ENCODE measurements around the gene NAV2.

- TF ChIP-seq CTCF (optimal IDR thresholded peaks at IDR 0.05 in 1 of 3, IDR thresholded peaks at IDR 0.05 in 1 of 3, conservative IDR thresholded peaks at IDR 0.05 in 1 of 3; ENCODE audit: extremely low read depth in 1 of 3, insufficient read depth in 2 of 3, low read length in 3 of 3) (peak; percentile 88 to 96 (median 92)), EZH2 (IDR thresholded peaks at IDR 0.05; ENCODE audit: low read length) (no peak)
Measured at GRCh38 chr11:19938169-19938856, 225.7 kb downstream of the NAV2 start.
